OCI-LY1 (cell line): ENCODE data around the gene MYO1G.

Experiments used
- EZH2 ChIP-seq: fragments of 200-600 bp; sonication (generic), shearing (Covaris generic); IDR thresholded peaks from 2 replicates; pipeline ENCODE4 v1.8.0; 2017; ENCODE audit warnings: borderline replicate concordance, mixed run types, mild to moderate bottlenecking, antibody characterized with exemption, low read length, moderate library complexity, mixed read lengths
- TF ChIP-seq, protein P1 (sequence below): fragments of 200-600 bp; sonication (generic), shearing (Covaris generic); IDR thresholded peaks from 2 replicates; pipeline ENCODE4 v1.5.1; 2017; ENCODE audit warnings: mild to moderate bottlenecking, antibody characterized with exemption, low read length, moderate library complexity, mixed read lengths

DNA sequence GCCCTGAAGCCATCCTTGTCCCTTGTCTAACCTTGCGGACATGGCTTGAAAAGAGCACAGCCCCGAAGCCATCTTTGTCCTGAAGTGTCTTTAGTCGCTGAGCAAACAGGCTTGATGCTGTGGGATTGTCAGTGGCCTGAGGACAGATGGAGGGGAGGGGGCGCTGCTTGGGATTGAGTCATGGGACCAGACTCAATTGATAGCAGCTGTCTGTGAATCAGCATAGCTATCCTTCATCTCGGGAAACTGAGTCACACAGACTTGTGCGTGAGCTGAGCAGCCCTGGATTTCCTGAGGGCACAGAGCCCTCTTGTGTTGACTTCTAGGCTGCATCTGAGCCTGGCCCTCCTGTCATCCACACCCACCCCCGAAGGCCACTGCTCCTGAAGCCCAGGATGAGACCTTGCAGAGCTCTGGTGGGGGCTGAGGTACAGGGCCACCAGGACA, 14.4 kb downstream of the MYO1G start:
- TF ChIP-seq, protein P1, sequence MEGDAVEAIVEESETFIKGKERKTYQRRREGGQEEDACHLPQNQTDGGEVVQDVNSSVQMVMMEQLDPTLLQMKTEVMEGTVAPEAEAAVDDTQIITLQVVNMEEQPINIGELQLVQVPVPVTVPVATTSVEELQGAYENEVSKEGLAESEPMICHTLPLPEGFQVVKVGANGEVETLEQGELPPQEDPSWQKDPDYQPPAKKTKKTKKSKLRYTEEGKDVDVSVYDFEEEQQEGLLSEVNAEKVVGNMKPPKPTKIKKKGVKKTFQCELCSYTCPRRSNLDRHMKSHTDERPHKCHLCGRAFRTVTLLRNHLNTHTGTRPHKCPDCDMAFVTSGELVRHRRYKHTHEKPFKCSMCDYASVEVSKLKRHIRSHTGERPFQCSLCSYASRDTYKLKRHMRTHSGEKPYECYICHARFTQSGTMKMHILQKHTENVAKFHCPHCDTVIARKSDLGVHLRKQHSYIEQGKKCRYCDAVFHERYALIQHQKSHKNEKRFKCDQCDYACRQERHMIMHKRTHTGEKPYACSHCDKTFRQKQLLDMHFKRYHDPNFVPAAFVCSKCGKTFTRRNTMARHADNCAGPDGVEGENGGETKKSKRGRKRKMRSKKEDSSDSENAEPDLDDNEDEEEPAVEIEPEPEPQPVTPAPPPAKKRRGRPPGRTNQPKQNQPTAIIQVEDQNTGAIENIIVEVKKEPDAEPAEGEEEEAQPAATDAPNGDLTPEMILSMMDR, result peak; percentile 68
- TF ChIP-seq EZH2, result no peak
